Measurements from ENCODE around the gene HMG20A.

Gene HMG20A

GRCh38 chr15:77528968-77529319 is 108.3 kb downstream of the HMG20A start:
- Histone ChIP-seq H3K9ac (ENCODE audit: low read depth, low read length) (no peak overlapping the region), H3K36me3 (ENCODE audit: insufficient read depth, low read length) (no peaks in the 10 kb centered on the region), H3K27me3 (ENCODE audit: control insufficient read depth, insufficient read depth, low read length) (peaks cover 25% of the 10 kb centered on the region), H3K4me3 (ENCODE audit: low read length) (no peak overlapping the region), H3K4me1 (ENCODE audit: control insufficient read depth, insufficient read depth, low read length) (no peaks in the 10 kb centered on the region), H3K4me2 (ENCODE audit: low read length) (no peak overlapping the region), H3K9me3 (replicated peaks; ENCODE audit: low read length) (no peaks in the 10 kb centered on the region)

- no peak overlapping the region for H3K9ac ChIP-seq (ENCODE audit: low read depth, low read length)
- H3K27me3 ChIP-seq (ENCODE audit: control insufficient read depth, insufficient read depth, low read length): peaks cover 29% of the 10 kb centered on the region
- no peaks in the 10 kb centered on the region for H3K9me3 ChIP-seq (replicated peaks; ENCODE audit: low read length)
- no peaks in the 10 kb centered on the region for H3K4me1 ChIP-seq (ENCODE audit: control insufficient read depth, insufficient read depth, low read length)
- H3K36me3 ChIP-seq (ENCODE audit: insufficient read depth, low read length): no peaks in the 10 kb centered on the region
- H3K4me3 ChIP-seq (ENCODE audit: low read length): no peak overlapping the region
- H3K4me2 ChIP-seq (ENCODE audit: low read length): no peak overlapping the region
These were observed 108.9 kb downstream of the HMG20A start for GRCh38 chr15:77529394-77530159.

- Histone ChIP-seq H3K9me3 (replicated peaks; ENCODE audit: low read length) (no peaks in the 10 kb centered on the region), H3K4me1 (ENCODE audit: control insufficient read depth, insufficient read depth, low read length) (no peaks in the 10 kb centered on the region), H3K4me2 (ENCODE audit: low read length) (no peak overlapping the region), H3K4me3 (ENCODE audit: low read length) (no peak overlapping the region), H3K9ac (ENCODE audit: low read depth, low read length) (no peak overlapping the region), H3K27me3 (ENCODE audit: control insufficient read depth, insufficient read depth, low read length) (peaks cover 29% of the 10 kb centered on the region), H3K36me3 (ENCODE audit: insufficient read depth, low read length) (no peaks in the 10 kb centered on the region)
These were observed 109.9 kb downstream of the HMG20A start for GRCh38 chr15:77530576-77530975.

- Histone ChIP-seq H3K4me2 (ENCODE audit: low read length) (no peak overlapping the region), H3K4me1 (ENCODE audit: control insufficient read depth, insufficient read depth, low read length) (no peaks in the 10 kb centered on the region), H3K9me3 (replicated peaks; ENCODE audit: low read length) (no peaks in the 10 kb centered on the region), H3K4me3 (ENCODE audit: low read length) (no peak overlapping the region), H3K9ac (ENCODE audit: low read depth, low read length) (no peak overlapping the region), H3K36me3 (ENCODE audit: insufficient read depth, low read length) (no peaks in the 10 kb centered on the region), H3K27me3 (ENCODE audit: control insufficient read depth, insufficient read depth, low read length) (peaks cover 33% of the 10 kb centered on the region)
These were observed 110.7 kb downstream of the HMG20A start for GRCh38 chr15:77531191-77532000.

- no peaks in the 10 kb centered on the region for H3K9me3 ChIP-seq (replicated peaks; ENCODE audit: low read length)
- peaks cover 34% of the 10 kb centered on the region for H3K27me3 ChIP-seq (ENCODE audit: control insufficient read depth, insufficient read depth, low read length)
- no peak overlapping the region for H3K9ac ChIP-seq (ENCODE audit: low read depth, low read length)
- no peak overlapping the region for H3K4me2 ChIP-seq (ENCODE audit: low read length)
- H3K36me3 ChIP-seq (ENCODE audit: insufficient read depth, low read length): no peaks in the 10 kb centered on the region
- no peak overlapping the region for H3K4me3 ChIP-seq (ENCODE audit: low read length)
- H3K4me1 ChIP-seq (ENCODE audit: control insufficient read depth, insufficient read depth, low read length): no peaks in the 10 kb centered on the region
These were observed 111.5 kb downstream of the HMG20A start for GRCh38 chr15:77532067-77532710.

GRCh38 chr15:77532846-77533245 is 112.2 kb downstream of the HMG20A start:
- Histone ChIP-seq H3K27me3 (ENCODE audit: control insufficient read depth, insufficient read depth, low read length) (peaks cover 34% of the 10 kb centered on the region), H3K4me3 (ENCODE audit: low read length) (no peak overlapping the region), H3K4me2 (ENCODE audit: low read length) (no peak overlapping the region), H3K36me3 (ENCODE audit: insufficient read depth, low read length) (no peaks in the 10 kb centered on the region), H3K9me3 (replicated peaks; ENCODE audit: low read length) (no peaks in the 10 kb centered on the region), H3K4me1 (ENCODE audit: control insufficient read depth, insufficient read depth, low read length) (no peaks in the 10 kb centered on the region), H3K9ac (ENCODE audit: low read depth, low read length) (no peak overlapping the region)

- Histone ChIP-seq H3K36me3 (ENCODE audit: insufficient read depth, low read length) (no peaks in the 10 kb centered on the region), H3K4me3 (ENCODE audit: low read length) (no peak overlapping the region), H3K27me3 (ENCODE audit: control insufficient read depth, insufficient read depth, low read length) (peaks cover 34% of the 10 kb centered on the region), H3K4me1 (ENCODE audit: control insufficient read depth, insufficient read depth, low read length) (no peaks in the 10 kb centered on the region), H3K4me2 (ENCODE audit: low read length) (no peak overlapping the region), H3K9me3 (replicated peaks; ENCODE audit: low read length) (no peaks in the 10 kb centered on the region), H3K9ac (ENCODE audit: low read depth, low read length) (no peak overlapping the region)
These were observed 113.1 kb downstream of the HMG20A start for GRCh38 chr15:77533578-77534430.

All from skeletal muscle satellite cell (primary cell).